ENCODE data around the gene CDHR1. TPM values are rescaled to one million over a fixed set of nuclear protein-coding genes. Genes with fewer than 3 reads are reported as not detected.

The CDHR1 gene
- total RNA-seq, 4 donors from 2014 or later = under 0.01 to 0.17 (median 0.06) TPM; not detected in 1

GRCh38 chr10:84224411-84225028 is 30.2 kb downstream of the CDHR1 start:
- no peak overlapping the region for H3K27ac ChIP-seq (replicated peaks in 1 of 4)
- no peaks in the 10 kb centered on the region for H3K9me3 ChIP-seq
- 100% methylated on average over 1 of the region's 6 CpGs for WGBS
- intact Hi-C loops (cut with DNase I) = no loop called here
- peaks cover 0 to 21% (median 0%) of the 10 kb centered on the region in 4 donors for H3K27me3 ChIP-seq
- no peaks in the 10 kb centered on the region for H3K36me3 ChIP-seq
- no peak for TF ChIP-seq POLR2AphosphoS5 (IDR thresholded peaks at IDR 0.05)
- no peaks in the 10 kb centered on the region for H3K4me1 ChIP-seq
- DNase-seq (ENCODE audit: extremely low spot score) = no peak
- H3K4me3 ChIP-seq = no peak overlapping the region

- Histone ChIP-seq H3K27ac (replicated peaks in 1 of 4) (no peak within 1 kb of the TSS), H3K4me3 (no peak within 1 kb of the TSS), H3K9me3 (no peaks in the 10 kb centered on the region), H3K4me1 (no peaks in the 10 kb centered on the region), H3K27me3 (peaks cover 0 to 21% (median 0%) of the 10 kb centered on the region in 4 donors), H3K36me3 (no peaks in the 10 kb centered on the region)
- DNase-seq (ENCODE audit: extremely low spot score) = no peak
- no peak for TF ChIP-seq POLR2A (IDR thresholded peaks at IDR 0.05; ENCODE audit: low read depth)
- TF ChIP-seq CTCF (IDR thresholded peaks at IDR 0.05) = no peak
- no peak for TF ChIP-seq EP300 (IDR thresholded peaks at IDR 0.05)
- no peak for TF ChIP-seq POLR2AphosphoS5 (IDR thresholded peaks at IDR 0.05)
- 67% methylated on average over 6 of the region's 6 CpGs for WGBS
- intact Hi-C loops (cut with DNase I) = no loop called here
These were observed 31.3 kb downstream of the CDHR1 start, which contains the start of gene LRIT2 for GRCh38 chr10:84225427-84226173. LRIT2 (minus strand) TSS chr10:84225544; CDS start chr10:84225520, 24 bp downstream.

GRCh38 chr10:84226616-84227015 is 32.3 kb downstream of the CDHR1 start:
- H3K9me3 ChIP-seq = no peaks in the 10 kb centered on the region
- no peak overlapping the region for H3K27ac ChIP-seq (replicated peaks in 1 of 4)
- H3K4me3 ChIP-seq = no peak overlapping the region
- H3K27me3 ChIP-seq = peaks cover 0 to 21% (median 0%) of the 10 kb centered on the region in 4 donors
- intact Hi-C loops (cut with DNase I) = no loop called here
- DNase-seq (ENCODE audit: extremely low spot score) = no peak
- no peaks in the 10 kb centered on the region for H3K4me1 ChIP-seq
- TF ChIP-seq POLR2AphosphoS5 (IDR thresholded peaks at IDR 0.05) = no peak
- TF ChIP-seq EP300 (IDR thresholded peaks at IDR 0.05) = no peak
- WGBS = 72% methylated on average over 3 of the region's 3 CpGs
- no peaks in the 10 kb centered on the region for H3K36me3 ChIP-seq

- H3K4me3 ChIP-seq = no peak overlapping the region
- 71% methylated on average over 4 of the region's 4 CpGs for WGBS
- TF ChIP-seq POLR2A (IDR thresholded peaks at IDR 0.05; ENCODE audit: low read depth) (no peak), EP300 (IDR thresholded peaks at IDR 0.05) (no peak), CTCF (IDR thresholded peaks at IDR 0.05) (no peak), POLR2AphosphoS5 (IDR thresholded peaks at IDR 0.05) (no peak)
- no peak for DNase-seq (ENCODE audit: extremely low spot score)
- intact Hi-C loops (cut with DNase I) = no loop called here
- H3K36me3 ChIP-seq = no peaks in the 10 kb centered on the region
- H3K27ac ChIP-seq (replicated peaks in 1 of 4) = no peak overlapping the region
- H3K27me3 ChIP-seq = peaks cover 0 to 18% (median 0%) of the 10 kb centered on the region in 4 donors
- H3K9me3 ChIP-seq = no peaks in the 10 kb centered on the region
- no peaks in the 10 kb centered on the region for H3K4me1 ChIP-seq
These were observed 33.5 kb downstream of the CDHR1 start for GRCh38 chr10:84227810-84228209.

GRCh38 chr10:84230359-84230758 is 36.0 kb downstream of the CDHR1 start:
- TF ChIP-seq POLR2A (IDR thresholded peaks at IDR 0.05; ENCODE audit: low read depth) = no peak
- no peak for TF ChIP-seq POLR2AphosphoS5 (IDR thresholded peaks at IDR 0.05)
- TF ChIP-seq EP300 (IDR thresholded peaks at IDR 0.05) = no peak
- no peak for TF ChIP-seq CTCF (IDR thresholded peaks at IDR 0.05)
- intact Hi-C loops (cut with DNase I) = no loop called here
- Histone ChIP-seq H3K27ac (replicated peaks in 1 of 4) (no peak overlapping the region), H3K27me3 (peaks cover 0 to 17% (median 0%) of the 10 kb centered on the region in 4 donors), H3K9me3 (no peaks in the 10 kb centered on the region), H3K4me3 (no peak overlapping the region), H3K36me3 (no peaks in the 10 kb centered on the region), H3K4me1 (no peaks in the 10 kb centered on the region)
- no peak for DNase-seq (ENCODE audit: extremely low spot score)
- 78% methylated on average over 1 of the region's 1 CpG for WGBS

Data from esophagus muscularis mucosa (tissue), 4 donors.